Hepatic stellate cell (primary cell): Measurements from ENCODE around the gene ACTN1.

Experiments
- DNase-seq: peaks from one replicate; pipeline ENCODE4 v3.0.0; 2011; ENCODE audit warnings: low spot score

Gene ACTN1

GRCh38 chr14:68824207-68824516 lies 154.9 kb downstream of the ACTN1 start:
- no peak for DNase-seq
